OCI-LY1 (cell line): ENCODE measurements around the gene CACNA2D3.

Experiments
- H2AFZ ChIP-seq: fragments of 200-600 bp; sonication (generic), shearing (Covaris generic); 2 replicates; pipeline ENCODE4 v1.6.0; 2014; ENCODE audit warnings: antibody characterized with exemption, mild to moderate bottlenecking, low read length
- H3F3A ChIP-seq: fragments of 200-600 bp; sonication (generic), shearing (Covaris generic); 2 replicates; pipeline ENCODE4 v1.6.0; 2014; ENCODE audit warnings: mild to moderate bottlenecking, antibody characterized with exemption, low read length, moderate library complexity; ENCODE audit not compliant: insufficient read depth
- H3K27ac ChIP-seq: fragments of 200-600 bp; sonication (generic); 2 replicates; pipeline ENCODE4 v1.5.1; 2014; ENCODE audit warnings: low read length, mixed run types, mild to moderate bottlenecking, low read depth; ENCODE audit not compliant: poor library complexity, severe bottlenecking
- H3K27me3 ChIP-seq: fragments of 200-600 bp; sonication (generic); 2 replicates; pipeline ENCODE4 v1.6.0; 2014; ENCODE audit warnings: antibody characterized with exemption, mild to moderate bottlenecking, low read length, moderate library complexity; ENCODE audit not compliant: insufficient read depth
- H3K36me3 ChIP-seq: fragments of 200-600 bp; sonication (generic); 2 replicates; pipeline ENCODE4 v1.6.1; 2014; ENCODE audit warnings: mild to moderate bottlenecking, antibody characterized with exemption, low read length, moderate library complexity, mixed read lengths; ENCODE audit not compliant: insufficient read depth
- H3K4me1 ChIP-seq: fragments of 200-600 bp; sonication (generic); 2 replicates; pipeline ENCODE4 v1.5.1; 2014; ENCODE audit warnings: mild to moderate bottlenecking, low read length, moderate library complexity; ENCODE audit not compliant: insufficient read depth, severe bottlenecking
- H3K4me2 ChIP-seq: fragments of 200-600 bp; sonication (generic), shearing (Covaris generic); 2 replicates; pipeline ENCODE4 v1.6.1; 2014; ENCODE audit warnings: low read length
- H3K4me3 ChIP-seq: fragments of 200-600 bp; sonication (generic); 2 replicates; pipeline ENCODE4 v1.5.1; 2014; ENCODE audit warnings: low read length, low read depth, mild to moderate bottlenecking, mixed read lengths; ENCODE audit not compliant: poor library complexity, severe bottlenecking
- H3K79me2 ChIP-seq: fragments of 200-600 bp; shearing (Covaris generic); 2 replicates; pipeline ENCODE4 v1.6.1; 2016; ENCODE audit warnings: mixed run types, low read length, mixed read lengths; ENCODE audit not compliant: insufficient read depth
- H3K9ac ChIP-seq: fragments of 200-600 bp; sonication (generic), shearing (Covaris generic); 2 replicates; pipeline ENCODE4 v1.6.1; 2014; ENCODE audit warnings: mild to moderate bottlenecking, low read length, mixed read lengths
- H3K9me2 ChIP-seq: fragments of 200-600 bp; sonication (generic), shearing (Covaris generic); 2 replicates; pipeline ENCODE4 v1.6.1; 2014; ENCODE audit warnings: low read depth, mild to moderate bottlenecking, low read length, mixed read lengths
- H3K9me3 ChIP-seq: fragments of 200-600 bp; shearing (Covaris generic); 2 replicates; pipeline ENCODE4 v1.6.1; 2014; ENCODE audit warnings: low read length, mixed read lengths
- H4K20me1 ChIP-seq: fragments of 200-600 bp; sonication (generic), shearing (Covaris generic); 2 replicates; pipeline ENCODE4 v1.6.0; 2016; ENCODE audit warnings: mild to moderate bottlenecking, low read length; ENCODE audit not compliant: insufficient read depth
- EZH2 ChIP-seq: fragments of 200-600 bp; sonication (generic), shearing (Covaris generic); IDR thresholded peaks from 2 replicates; pipeline ENCODE4 v1.8.0; 2017; ENCODE audit warnings: borderline replicate concordance, mixed run types, mild to moderate bottlenecking, antibody characterized with exemption, low read length, moderate library complexity, mixed read lengths
- TF ChIP-seq, protein P1 (sequence below): fragments of 200-600 bp; sonication (generic), shearing (Covaris generic); IDR thresholded peaks from 2 replicates; pipeline ENCODE4 v1.5.1; 2017; ENCODE audit warnings: mild to moderate bottlenecking, antibody characterized with exemption, low read length, moderate library complexity, mixed read lengths

CACNA2D3 gene

GRCh38 chr3:54951405-54951804, 829.1 kb downstream of the CACNA2D3 start:
- Histone ChIP-seq H3K4me1 (no peaks in the 10 kb centered on the region), H4K20me1 (no peaks in the 10 kb centered on the region), H3K9me3 (no peaks in the 10 kb centered on the region), H3K9ac (no peak overlapping the region), H3K4me3 (no peak overlapping the region), H2AFZ (no peak overlapping the region), H3K4me2 (no peak overlapping the region), H3K79me2 (no peaks in the 10 kb centered on the region), H3K9me2 (no peaks in the 10 kb centered on the region), H3F3A (no peaks in the 10 kb centered on the region), H3K36me3 (no peaks in the 10 kb centered on the region), H3K27ac (no peak overlapping the region), H3K27me3 (no peaks in the 10 kb centered on the region)
- no peak for TF ChIP-seq EZH2
- TF ChIP-seq, protein P1, sequence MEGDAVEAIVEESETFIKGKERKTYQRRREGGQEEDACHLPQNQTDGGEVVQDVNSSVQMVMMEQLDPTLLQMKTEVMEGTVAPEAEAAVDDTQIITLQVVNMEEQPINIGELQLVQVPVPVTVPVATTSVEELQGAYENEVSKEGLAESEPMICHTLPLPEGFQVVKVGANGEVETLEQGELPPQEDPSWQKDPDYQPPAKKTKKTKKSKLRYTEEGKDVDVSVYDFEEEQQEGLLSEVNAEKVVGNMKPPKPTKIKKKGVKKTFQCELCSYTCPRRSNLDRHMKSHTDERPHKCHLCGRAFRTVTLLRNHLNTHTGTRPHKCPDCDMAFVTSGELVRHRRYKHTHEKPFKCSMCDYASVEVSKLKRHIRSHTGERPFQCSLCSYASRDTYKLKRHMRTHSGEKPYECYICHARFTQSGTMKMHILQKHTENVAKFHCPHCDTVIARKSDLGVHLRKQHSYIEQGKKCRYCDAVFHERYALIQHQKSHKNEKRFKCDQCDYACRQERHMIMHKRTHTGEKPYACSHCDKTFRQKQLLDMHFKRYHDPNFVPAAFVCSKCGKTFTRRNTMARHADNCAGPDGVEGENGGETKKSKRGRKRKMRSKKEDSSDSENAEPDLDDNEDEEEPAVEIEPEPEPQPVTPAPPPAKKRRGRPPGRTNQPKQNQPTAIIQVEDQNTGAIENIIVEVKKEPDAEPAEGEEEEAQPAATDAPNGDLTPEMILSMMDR: no peak; the same call in 1 of the 2 replicates

DNA sequence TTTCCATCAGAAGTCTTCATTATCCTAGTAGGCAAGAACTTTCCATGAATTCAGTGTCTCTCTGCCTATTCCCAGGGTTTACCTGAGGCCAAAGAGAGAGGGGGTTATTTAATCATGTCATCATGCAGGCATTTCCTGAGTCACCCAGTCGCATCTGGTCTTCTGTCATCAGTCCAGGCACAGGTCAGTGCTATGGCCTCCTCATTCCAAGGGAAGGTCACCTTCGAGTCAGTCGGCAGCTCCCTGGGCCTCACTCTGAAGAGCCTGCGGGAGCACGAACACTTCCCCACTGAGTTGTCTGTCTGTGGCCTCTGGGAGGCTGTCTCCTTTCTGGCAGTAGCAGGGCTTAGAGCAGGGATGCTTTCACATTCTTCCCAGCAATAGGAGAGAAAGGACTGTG, 831.7 kb downstream of the CACNA2D3 start:
- TF ChIP-seq, protein P1: no peak
- TF ChIP-seq EZH2: no peak
- Histone ChIP-seq H3K27me3 (no peaks in the 10 kb centered on the region), H3F3A (no peaks in the 10 kb centered on the region), H2AFZ (no peak overlapping the region), H4K20me1 (no peaks in the 10 kb centered on the region), H3K36me3 (no peaks in the 10 kb centered on the region), H3K4me3 (no peak overlapping the region), H3K4me2 (no peak overlapping the region), H3K9ac (no peak overlapping the region), H3K4me1 (no peaks in the 10 kb centered on the region), H3K9me2 (no peaks in the 10 kb centered on the region), H3K79me2 (no peaks in the 10 kb centered on the region), H3K9me3 (no peaks in the 10 kb centered on the region), H3K27ac (no peak overlapping the region)

GRCh38 chr3:54954521-54954920, 832.2 kb downstream of the CACNA2D3 start:
- H3K4me3 ChIP-seq: no peak overlapping the region
- no peak overlapping the region for H2AFZ ChIP-seq
- no peaks in the 10 kb centered on the region for H3K27me3 ChIP-seq
- H3K4me1 ChIP-seq: no peaks in the 10 kb centered on the region
- H3K9me3 ChIP-seq: no peaks in the 10 kb centered on the region
- H3F3A ChIP-seq: no peaks in the 10 kb centered on the region
- no peaks in the 10 kb centered on the region for H3K79me2 ChIP-seq
- no peaks in the 10 kb centered on the region for H3K9me2 ChIP-seq
- no peak overlapping the region for H3K9ac ChIP-seq
- no peaks in the 10 kb centered on the region for H4K20me1 ChIP-seq
- TF ChIP-seq EZH2: no peak
- TF ChIP-seq, protein P1: no peak
- H3K27ac ChIP-seq: no peak overlapping the region
- no peaks in the 10 kb centered on the region for H3K36me3 ChIP-seq
- no peak overlapping the region for H3K4me2 ChIP-seq
